Rectal smooth muscle tissue (tissue), 1 donor: ENCODE results near the gene CHD9NB.
A peak's percentile ranks its signal among the peaks of the same experiment; 100 is the strongest.
"Not testable (repeated sequence)": the region's sequence is repeated elsewhere in the genome, so short reads cannot be mapped to it uniquely, and the experiment has no call there.

Source experiments
- H3K27ac ChIP-seq: one replicate; pipeline ENCODE4 v1.7.0; 2013; ENCODE audit warnings: low read depth, low read length, inconsistent platforms
- H3K27me3 ChIP-seq: one replicate; pipeline ENCODE4 v1.7.0; 2013; ENCODE audit warnings: low read length; ENCODE audit not compliant: control insufficient read depth, insufficient read depth
- H3K36me3 ChIP-seq: one replicate; pipeline ENCODE4 v1.7.0; 2013; ENCODE audit warnings: low read length; ENCODE audit not compliant: control insufficient read depth, insufficient read depth
- H3K4me1 ChIP-seq: one replicate; pipeline ENCODE4 v1.7.0; 2013; ENCODE audit warnings: low read length; ENCODE audit not compliant: control insufficient read depth, insufficient read depth
- H3K4me3 ChIP-seq: one replicate; pipeline ENCODE4 v1.7.0; 2013; ENCODE audit warnings: low read length
- H3K9ac ChIP-seq: one replicate; pipeline ENCODE4 v1.7.0; 2013; ENCODE audit warnings: low read length

The CHD9NB gene

DNA sequence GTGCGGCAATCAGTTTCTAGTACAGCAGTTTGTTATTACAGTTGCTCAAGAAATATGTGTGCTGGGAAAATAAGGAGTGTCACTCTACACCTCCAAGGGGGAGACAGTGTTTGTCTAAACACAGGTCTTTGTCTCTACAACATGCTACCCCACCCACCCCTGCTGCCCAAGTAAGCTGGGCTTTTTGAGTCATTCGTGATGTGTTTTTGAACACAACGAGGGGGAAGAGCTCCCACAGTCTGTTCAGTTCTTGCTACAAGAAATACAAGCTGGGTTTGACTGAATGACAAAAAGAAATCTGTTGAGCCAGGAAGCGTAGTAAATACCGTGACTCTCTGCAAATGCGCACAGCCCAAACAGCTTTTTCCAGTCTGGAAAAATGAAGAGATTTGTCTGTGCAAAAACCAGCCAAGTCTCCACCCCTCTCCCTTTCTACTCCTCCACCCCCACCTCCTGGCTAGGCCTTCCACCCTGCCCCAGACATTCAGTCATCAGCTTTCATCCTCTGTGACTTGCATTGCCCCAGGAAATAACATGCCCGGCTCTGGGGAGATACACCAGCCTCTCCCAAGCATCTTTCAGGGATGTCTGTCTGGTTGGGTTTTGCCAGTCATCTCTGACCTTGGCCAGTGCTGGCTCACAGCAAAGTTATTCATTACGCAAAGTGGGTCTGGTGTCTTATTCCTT is 27.8 kb upstream of the CHD9NB start:
- Histone ChIP-seq H3K4me1 (peaks cover 18% of the 10 kb centered on the region), H3K27me3 (no peaks in the 10 kb centered on the region), H3K9ac (no peak overlapping the region), H3K36me3 (no peaks in the 10 kb centered on the region), H3K27ac (peak overlapping the region; percentile 57), H3K4me3 (no peak overlapping the region)

DNA sequence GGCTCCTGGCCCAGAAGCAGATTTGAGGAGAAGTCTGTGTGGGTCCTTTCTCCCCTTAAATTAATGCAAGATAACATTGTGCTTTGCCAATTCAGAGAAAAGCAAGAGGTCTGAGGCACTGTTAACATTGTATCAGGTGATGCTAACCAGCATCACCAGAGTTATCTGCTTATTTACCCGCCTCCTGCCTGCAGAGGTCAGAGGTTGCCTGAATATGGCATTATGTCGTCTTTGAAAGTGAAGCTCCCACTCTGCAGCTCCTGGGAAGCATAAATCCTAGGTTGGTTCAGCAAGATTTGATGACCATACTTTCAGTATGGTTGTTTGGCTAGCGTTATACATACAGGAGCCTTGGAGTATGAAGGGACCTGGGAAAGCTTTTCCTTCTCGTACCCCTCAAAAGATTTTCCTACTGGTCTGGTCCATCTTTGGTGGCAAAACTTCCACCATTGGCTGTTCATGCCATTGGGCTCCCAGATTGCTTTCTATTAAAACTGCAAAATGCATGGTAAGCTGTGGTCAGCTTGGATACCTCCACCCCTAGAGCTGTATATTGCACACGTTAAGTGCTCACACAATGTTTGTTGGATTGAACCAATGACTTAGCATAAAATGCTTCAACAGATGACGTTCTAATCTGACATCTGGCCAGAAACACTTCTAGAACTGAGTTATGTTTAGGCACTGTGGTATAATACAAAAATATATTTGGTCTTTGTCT is 26.2 kb upstream of the CHD9NB start:
- no peak overlapping the region for H3K27ac ChIP-seq
- H3K27me3 ChIP-seq, result no peaks in the 10 kb centered on the region
- H3K4me3 ChIP-seq, result no peak overlapping the region
- peaks cover 16% of the 10 kb centered on the region for H3K4me1 ChIP-seq
- H3K9ac ChIP-seq, result no peak overlapping the region
- H3K36me3 ChIP-seq, result no peaks in the 10 kb centered on the region

DNA sequence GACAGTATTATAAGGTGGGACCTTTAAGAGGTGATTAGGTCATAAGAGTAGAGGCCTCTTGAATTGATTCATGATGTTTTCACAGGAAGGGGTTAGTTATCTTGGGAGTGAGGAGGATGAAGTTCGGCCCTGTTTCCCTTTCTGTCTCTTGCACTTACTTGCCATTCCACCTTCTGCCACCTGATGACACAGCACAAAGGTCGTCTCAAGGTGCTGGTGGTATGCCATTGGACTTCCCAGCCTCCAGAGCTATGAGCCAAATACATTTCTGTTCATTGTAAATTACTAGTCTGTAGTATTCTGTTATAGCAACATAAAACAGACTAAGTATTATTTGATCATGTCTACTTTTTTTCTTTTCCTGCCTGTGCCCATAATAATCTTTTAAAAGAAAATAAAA is 25.6 kb upstream of the CHD9NB start:
- Histone ChIP-seq H3K4me3 (no peak overlapping the region), H3K4me1 (peaks cover 16% of the 10 kb centered on the region), H3K27me3 (no peaks in the 10 kb centered on the region), H3K27ac (no peak overlapping the region), H3K9ac (no peak overlapping the region), H3K36me3 (no peaks in the 10 kb centered on the region)

DNA sequence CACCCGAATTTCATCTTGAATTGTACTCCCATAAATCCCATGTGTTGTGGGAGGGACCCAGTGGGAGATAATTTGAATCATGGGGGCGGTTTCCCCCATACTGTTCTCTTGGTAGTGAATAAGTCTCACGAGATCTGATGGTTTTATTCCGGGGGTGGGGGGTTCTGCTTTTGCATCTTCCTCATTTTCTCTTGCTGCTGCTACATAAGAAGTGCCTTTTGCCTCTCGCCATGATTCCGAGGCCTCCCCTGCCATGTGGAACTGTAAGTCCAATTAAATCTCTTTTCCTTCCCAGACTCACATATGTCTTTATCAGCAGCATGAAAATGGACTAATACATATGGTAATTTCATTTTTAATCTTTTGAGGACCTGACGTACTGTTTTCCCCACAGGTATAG is 22.8 kb upstream of the CHD9NB start:
- not testable (repeated sequence) for H3K9ac ChIP-seq, H3K36me3 ChIP-seq, H3K27me3 ChIP-seq, H3K4me3 ChIP-seq, H3K4me1 ChIP-seq, H3K27ac ChIP-seq

DNA sequence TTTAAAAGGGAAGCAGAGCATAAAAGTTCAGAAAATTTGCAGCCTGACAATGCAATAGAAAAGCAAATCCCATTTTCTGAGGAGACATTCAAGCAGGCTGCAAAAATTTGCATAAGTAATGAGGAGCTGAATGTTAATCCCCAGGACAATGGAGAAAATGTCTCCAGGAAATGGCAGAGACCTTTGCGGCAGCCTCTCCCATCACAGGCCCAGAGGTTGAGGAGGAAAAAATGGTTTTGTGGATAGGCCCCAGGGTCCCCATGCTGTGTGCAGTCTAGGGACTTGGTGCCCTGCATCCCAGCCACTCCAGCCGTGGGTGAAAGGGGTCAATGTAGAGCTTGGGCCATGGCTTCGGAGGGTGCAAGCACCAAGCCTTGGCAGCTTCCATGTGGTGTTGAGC is 21.6 kb upstream of the CHD9NB start:
- H3K4me3 ChIP-seq, H3K9ac ChIP-seq, H3K4me1 ChIP-seq, H3K36me3 ChIP-seq, H3K27ac ChIP-seq, H3K27me3 ChIP-seq: not testable (repeated sequence)

DNA sequence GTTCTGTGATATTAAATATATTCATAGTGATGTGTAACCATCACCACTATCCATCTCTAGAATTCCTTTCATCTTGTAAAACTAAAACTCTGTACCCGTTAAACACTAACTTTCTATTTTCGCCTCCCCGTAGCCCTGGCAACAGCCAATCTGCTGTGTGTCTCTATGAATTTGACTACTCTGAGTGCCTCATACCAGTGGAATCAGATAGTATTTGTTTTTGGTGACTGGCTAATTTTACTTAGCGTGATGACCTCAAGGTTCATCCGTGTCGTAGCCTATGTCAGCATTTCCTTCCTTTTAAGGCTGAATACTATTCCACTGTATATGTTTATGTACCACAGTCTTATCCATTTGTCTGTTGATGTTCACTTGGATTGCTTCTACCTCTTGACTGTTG is 20.3 kb upstream of the CHD9NB start:
- Histone ChIP-seq H3K36me3 (no peaks in the 10 kb centered on the region), H3K27me3 (no peaks in the 10 kb centered on the region), H3K4me3 (no peak overlapping the region), H3K27ac (no peak overlapping the region), H3K9ac (no peak overlapping the region), H3K4me1 (no peaks in the 10 kb centered on the region)

DNA sequence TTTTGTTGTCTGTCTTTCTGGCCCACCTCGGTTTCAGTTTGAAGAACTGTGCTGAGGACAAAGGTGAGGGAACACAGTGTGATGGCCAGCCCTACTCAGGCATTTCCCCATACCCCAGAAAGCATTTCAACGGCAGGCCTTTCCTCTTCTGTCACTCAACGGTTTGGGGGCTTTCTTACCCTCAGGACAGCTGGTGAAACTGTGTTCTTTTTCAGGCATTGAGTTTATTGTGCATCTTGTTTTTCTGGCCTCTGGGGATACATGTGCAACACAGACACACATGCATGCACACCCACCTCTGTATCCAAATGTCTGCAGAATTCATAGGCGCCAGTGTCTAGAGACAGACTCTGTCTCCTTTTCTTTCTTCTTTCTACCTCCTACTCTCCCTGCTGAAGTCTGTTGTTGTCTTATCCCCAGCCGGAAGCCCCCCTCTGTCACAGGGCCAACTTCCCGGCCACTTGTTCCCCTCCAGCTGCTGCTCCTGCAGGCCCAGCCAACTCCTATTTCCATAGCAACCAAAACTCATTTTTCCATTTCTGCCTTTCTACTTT is 19.1 kb upstream of the CHD9NB start:
- H3K4me3 ChIP-seq, result peak overlapping the region; percentile 31
- peak overlapping the region; percentile 50 for H3K27ac ChIP-seq
- H3K27me3 ChIP-seq, result no peaks in the 10 kb centered on the region
- no peaks in the 10 kb centered on the region for H3K36me3 ChIP-seq
- H3K4me1 ChIP-seq, result no peaks in the 10 kb centered on the region
- H3K9ac ChIP-seq, result no peak overlapping the region

DNA sequence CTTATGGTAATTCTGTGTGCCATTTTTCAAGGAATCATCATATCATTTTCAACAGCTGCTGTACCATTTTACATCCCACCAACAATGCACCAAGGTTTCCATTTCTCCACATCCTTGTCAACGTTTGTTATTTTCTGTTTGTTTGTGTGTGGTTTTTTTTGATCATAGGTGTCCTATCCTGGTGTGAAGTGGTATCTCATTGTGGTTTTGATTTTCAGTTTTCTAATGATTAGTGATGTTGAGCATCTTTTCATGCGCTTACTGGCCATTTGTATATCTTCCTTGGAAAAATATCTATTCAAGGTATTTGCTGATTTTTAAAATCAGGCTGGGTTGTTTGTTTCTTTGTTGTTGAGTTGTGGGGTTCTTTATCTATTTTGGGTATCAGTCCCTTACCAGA is 17.1 kb upstream of the CHD9NB start:
- no peak overlapping the region for H3K27ac ChIP-seq
- H3K9ac ChIP-seq, result no peak overlapping the region
- H3K27me3 ChIP-seq, result no peaks in the 10 kb centered on the region
- no peaks in the 10 kb centered on the region for H3K36me3 ChIP-seq
- H3K4me3 ChIP-seq, result no peak overlapping the region
- no peaks in the 10 kb centered on the region for H3K4me1 ChIP-seq

DNA sequence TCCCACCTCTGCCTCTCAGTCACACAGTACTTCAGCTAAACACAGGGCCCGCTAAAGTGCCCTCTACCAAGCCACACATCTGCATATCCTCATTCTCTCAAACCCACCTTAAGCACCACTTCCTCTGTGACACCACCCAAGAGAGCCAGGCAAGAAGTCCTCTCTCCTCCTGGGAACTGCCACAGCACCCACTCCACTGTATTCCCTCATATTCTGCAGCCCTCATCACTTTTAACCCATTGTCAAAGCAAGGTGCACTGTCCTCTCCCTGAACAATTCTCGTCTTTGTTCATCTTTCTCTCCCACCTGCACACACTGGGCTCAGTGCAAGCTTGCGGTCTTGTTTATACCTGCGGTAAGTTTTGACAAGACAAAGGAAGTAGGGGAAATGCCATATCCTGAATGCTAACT is 15.7 kb upstream of the CHD9NB start:
- H3K27me3 ChIP-seq, result no peaks in the 10 kb centered on the region
- H3K27ac ChIP-seq, result no peak overlapping the region
- H3K36me3 ChIP-seq, result no peaks in the 10 kb centered on the region
- H3K4me3 ChIP-seq, result no peak overlapping the region
- H3K4me1 ChIP-seq, result no peaks in the 10 kb centered on the region
- H3K9ac ChIP-seq, result no peak overlapping the region

DNA sequence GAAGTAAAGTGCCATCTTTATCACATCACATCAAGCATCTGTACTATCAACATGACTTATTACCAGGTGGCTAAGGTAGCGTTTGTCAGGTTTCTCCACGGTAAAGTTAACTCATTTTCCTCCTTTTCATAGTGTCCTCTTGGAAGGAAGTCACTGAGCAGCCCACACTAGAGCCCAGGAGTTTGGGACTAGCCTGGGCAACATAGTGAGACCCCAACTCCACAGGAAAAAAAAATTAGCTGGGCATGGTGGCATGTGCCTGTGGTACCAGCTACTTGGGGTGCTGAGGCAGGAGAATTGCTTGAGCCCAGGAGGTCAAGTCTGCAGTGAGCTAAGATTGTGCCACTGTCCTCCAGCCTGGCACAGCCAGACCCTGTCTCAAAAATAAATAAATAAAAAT is 15.0 kb upstream of the CHD9NB start:
- Histone ChIP-seq H3K4me3 (no peak overlapping the region), H3K27ac (no peak overlapping the region), H3K9ac (no peak overlapping the region), H3K27me3 (no peaks in the 10 kb centered on the region), H3K36me3 (no peaks in the 10 kb centered on the region), H3K4me1 (no peaks in the 10 kb centered on the region)

DNA sequence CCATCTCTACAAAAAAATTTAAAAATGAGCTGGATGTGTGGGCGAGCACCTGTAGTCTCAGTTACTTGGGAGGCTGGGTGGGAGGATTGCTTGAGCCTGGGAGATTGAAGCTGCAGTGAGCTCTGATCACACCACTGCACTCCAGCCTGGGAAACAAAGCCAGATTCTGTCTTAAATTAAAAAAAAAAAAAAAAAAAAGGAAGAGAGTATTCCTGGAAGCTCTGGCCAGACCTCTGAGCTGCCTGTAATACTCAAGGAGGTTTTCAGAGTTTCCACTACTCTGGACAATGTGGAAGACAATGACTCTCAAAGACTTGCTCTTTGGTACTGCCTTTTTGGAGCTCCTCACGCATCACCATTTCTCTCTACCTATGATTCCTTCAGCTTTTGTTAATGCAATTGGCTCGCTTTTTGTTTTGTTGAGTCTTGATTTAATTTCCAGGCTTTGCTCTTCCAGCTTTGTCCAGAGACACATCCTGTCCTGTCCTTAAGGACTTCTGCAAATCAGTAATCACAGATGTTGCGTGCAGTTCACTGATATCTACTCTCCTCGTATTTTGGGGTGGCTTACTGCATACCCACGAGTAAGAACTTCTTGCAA is 12.9 kb upstream of the CHD9NB start:
- H3K36me3 ChIP-seq, result no peaks in the 10 kb centered on the region
- H3K9ac ChIP-seq, result no peak overlapping the region
- H3K27ac ChIP-seq, result peak overlapping the region; percentile 6
- no peaks in the 10 kb centered on the region for H3K27me3 ChIP-seq
- no peak overlapping the region for H3K4me3 ChIP-seq
- H3K4me1 ChIP-seq, result no peaks in the 10 kb centered on the region

DNA sequence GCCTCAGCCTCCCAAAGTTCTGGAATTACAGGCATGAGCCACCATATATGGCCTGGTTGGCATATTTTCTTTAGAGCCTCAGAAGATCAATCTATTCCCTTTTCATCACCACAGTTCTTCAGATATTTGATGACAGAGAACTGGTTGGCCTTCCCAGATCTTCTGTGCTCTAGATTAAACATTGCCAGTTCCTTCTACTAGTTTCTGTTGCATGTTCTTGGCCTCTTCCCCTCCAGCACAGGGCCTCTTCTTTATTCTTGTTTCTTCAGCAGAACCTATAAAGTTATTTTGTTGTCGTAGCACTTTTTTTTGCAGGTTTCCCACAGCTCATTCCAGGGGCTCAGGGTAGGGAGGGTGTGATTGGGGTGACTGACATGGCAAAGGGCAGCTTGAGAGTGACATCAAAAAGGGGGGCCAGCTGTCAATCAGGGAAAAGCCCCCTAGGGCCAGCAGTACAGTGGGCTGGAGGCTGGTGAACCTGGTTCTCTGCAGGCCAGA is 11.4 kb upstream of the CHD9NB start:
- no peak overlapping the region for H3K9ac ChIP-seq
- no peak overlapping the region for H3K27ac ChIP-seq
- H3K36me3 ChIP-seq, result no peaks in the 10 kb centered on the region
- no peak overlapping the region for H3K4me3 ChIP-seq
- no peaks in the 10 kb centered on the region for H3K27me3 ChIP-seq
- H3K4me1 ChIP-seq, result no peaks in the 10 kb centered on the region
